GM12878 (cell line): Measurements from ENCODE around the gene ZNF106. TPM values are rescaled to one million over a fixed set of nuclear protein-coding genes. Genes with fewer than 3 reads are reported as not detected.

ENCODE experiments used
- ATAC-seq: fragments of 200-7000 bp; cut with Tn5 transposase; 3 replicates; pipeline ENCODE4 v1.9.1; 2020; ENCODE audit warnings: mild to moderate bottlenecking, moderate library complexity
- BruUV-seq: library from RNA; stranded (reverse); fragments of 400-500 nt; replicated peaks from 2 replicates; lab custom pipeline; 2021; lab: Mats Ljungman, UMichigan
- CTCF ChIA-PET: fragments of 300-600 bp; sonication (Branson Sonifier 250); formaldehyde crosslinking; extraction: SDS; loops from one replicate; lab custom pipeline; 2021; ENCODE audit warnings: inconsistent platforms; lab: Yijun Ruan, JAX
- POLR2A ChIA-PET: fragments of 350-600 bp; formaldehyde crosslinking; extraction: SDS; loops from one replicate; lab custom pipeline; 2021; ENCODE audit warnings: inconsistent platforms; lab: Charles Lee
- RAD21 ChIA-PET: fragments of 300-600 bp; sonication (Branson Sonifier 250); formaldehyde crosslinking; loops from one replicate; lab custom pipeline; 2023; ENCODE audit warnings: antibody characterized with exemption; ENCODE audit not compliant: unreplicated experiment; lab: Charles Lee
- SMC1A ChIA-PET: fragments of 300-600 bp; sonication (Branson Sonifier 250); formaldehyde crosslinking; loops from one replicate; lab custom pipeline; 2023; ENCODE audit not compliant: unreplicated experiment, uncharacterized antibody; lab: Charles Lee
- DNase-seq: peaks from one replicate; pipeline ENCODE4 v3.0.0-alpha.2; 2011; ENCODE audit warnings: low read depth, low spot score
- FAIRE-seq: peaks from 3 replicates; lab custom pipeline; 2011; peaks lifted over from hg19 to GRCh38; lab: Jason Lieb, UNC
- H2AFZ ChIP-seq: 2 replicates; pipeline ENCODE4 v1.6.0; 2011; ENCODE audit warnings: low read depth, low read length, control low read depth; ENCODE audit not compliant: control insufficient read depth
- H3K27ac ChIP-seq: 2 replicates; pipeline ENCODE4 v1.5.1; 2011; ENCODE audit warnings: control low read depth; ENCODE audit not compliant: control insufficient read depth, insufficient read depth
- H3K27me3 ChIP-seq, 2 experiments: replicated peaks in 1 of 2; 2 replicates each; pipeline versions ENCODE4 v1.6.0 to v1.6.1; 2011; ENCODE audit warnings: low read length in 1 of 2; ENCODE audit not compliant: control insufficient read depth in 2 of 2, insufficient read depth in 2 of 2
- H3K36me3 ChIP-seq, 2 experiments: 2 replicates each; pipeline ENCODE4 v1.5.1; 2011; ENCODE audit warnings: low read length in 1 of 2; ENCODE audit not compliant: control insufficient read depth in 2 of 2, insufficient read depth in 2 of 2
- H3K4me1 ChIP-seq: 2 replicates; pipeline ENCODE4 v1.6.1; 2011; ENCODE audit warnings: mild to moderate bottlenecking, low read length, moderate library complexity, mixed read lengths; ENCODE audit not compliant: control insufficient read depth, insufficient read depth
- H3K4me2 ChIP-seq: 2 replicates; pipeline ENCODE4 v1.6.0; 2011; ENCODE audit warnings: control low read depth; ENCODE audit not compliant: control insufficient read depth, insufficient read depth
- H3K4me3 ChIP-seq: fragments of 200-600 bp; sonication (generic); 2 replicates; pipeline ENCODE4 v1.5.1; 2016
- H3K79me2 ChIP-seq: 2 replicates; pipeline ENCODE4 v1.6.0; 2011; ENCODE audit warnings: low read length; ENCODE audit not compliant: control insufficient read depth, insufficient read depth
- H3K9ac ChIP-seq: 2 replicates; pipeline ENCODE4 v1.8.0; 2011; ENCODE audit warnings: low read length, control low read depth, mixed read lengths; ENCODE audit not compliant: control insufficient read depth, insufficient read depth
- H3K9me3 ChIP-seq: replicated peaks from 3 replicates; pipeline ENCODE4 v1.5.1; 2011; ENCODE audit warnings: mild to moderate bottlenecking, low read length; ENCODE audit not compliant: control insufficient read depth, insufficient read depth
- H4K20me1 ChIP-seq: 2 replicates; pipeline ENCODE4 v1.6.0; 2011; ENCODE audit not compliant: control insufficient read depth, insufficient read depth
- CBFB ChIP-seq: IDR thresholded peaks from 2 replicates; pipeline ENCODE4 v1.6.1; 2016; ENCODE audit warnings: antibody characterized with exemption, low read depth
- E2F4 ChIP-seq: IDR thresholded peaks from 2 replicates; pipeline ENCODE4 v1.6.1; 2012; ENCODE audit warnings: low read depth, low read length, improper control_type of control experiment
- IKZF2 ChIP-seq, 2 experiments: fragments of 450-650 bp; IDR thresholded peaks; 2 replicates each; pipeline ENCODE4 v1.6.1; 2017; ENCODE audit warnings: mild to moderate bottlenecking in 2 of 2, moderate library complexity in 2 of 2
- PRDM15 ChIP-seq: fragments of 450-650 bp; formaldehyde crosslinking; IDR thresholded peaks from 2 replicates; pipeline ENCODE4 v1.4.0; 2020; ENCODE audit warnings: mild to moderate bottlenecking, moderate library complexity
- RAD51 ChIP-seq: fragments of 450-650 bp; IDR thresholded peaks from 2 replicates; pipeline ENCODE4 v1.6.1; 2016; ENCODE audit warnings: moderate library complexity, mild to moderate bottlenecking, inconsistent platforms
- SPI1 ChIP-seq: IDR thresholded peaks from 2 replicates; pipeline ENCODE4 v1.6.1; 2011; ENCODE audit warnings: low read depth, mild to moderate bottlenecking, low read length, moderate library complexity, borderline replicate concordance; ENCODE audit not compliant: insufficient read depth
- SREBF1 ChIP-seq: IDR thresholded peaks from 2 replicates; pipeline ENCODE4 v1.6.1; 2012; ENCODE audit warnings: mild to moderate bottlenecking, low read length
- ZBED1 ChIP-seq: IDR thresholded peaks from 2 replicates; pipeline ENCODE4 v1.6.1; 2016; ENCODE audit warnings: borderline replicate concordance
- WGBS: methylation state at CpG from one replicate; pipeline ENCODE4 v1.1.6; 2016; ENCODE audit warnings: low lambda C conversion rate; ENCODE audit not compliant: insufficient replicate concordance, insufficient coverage; ENCODE audit errors: missing lambda C conversion rate; 5-methylcytosine and 5-hydroxymethylcytosine counted together
- in situ Hi-C: fragments of 300-500 bp; cut with MboI; formaldehyde crosslinking; loops from 9 replicates; pipeline ENCODE4 v1.14.3; 2018; ENCODE audit warnings: mixed read lengths
- intact Hi-C: fragments of 100-400 bp; cut with micrococcal nuclease; formaldehyde crosslinking; loops from one replicate; pipeline ENCODE4 v1.14.2; 2022; ENCODE audit not compliant: unreplicated experiment
- polyA plus RNA-seq, 11 experiments: library from polyadenylated mRNA; depleted of rRNA in 4 of 11; unstranded in 6 of 11; stranded (reverse) in 5 of 11; fragments of >200 nt; fragmentation: Nextera tagmentation in 4 of 11; fragmentation: Illumina TruSeq in 1 of 11; extraction: Ambion mirVana in 4 of 11; extraction: Trizol in 1 of 11; gene quantifications; 1 replicate in 1 of 11; 2 replicates in 10 of 11; pipeline versions ENCODE4 v1.2.1 to v1.2.3, GENCODE V29; 2011 to 2016; ENCODE audit warnings: inconsistent platforms in 2 of 11, missing spikeins in 2 of 11, low read depth in 1 of 11
- total RNA-seq, 4 experiments: library from RNA; depleted of rRNA in 3 of 4; stranded (reverse); fragments of >200 nt in 3 of 4; fragmentation: Illumina TruSeq in 1 of 4; extraction: Trizol in 1 of 4; gene quantifications; 2 replicates each; pipeline versions ENCODE4 v1.2.1 to v1.2.3, GENCODE V29; 2013 to 2021
- TF ChIP-seq, protein P1 (sequence below): IDR thresholded peaks from 2 replicates; pipeline ENCODE4 v1.6.1; 2011; ENCODE audit warnings: borderline replicate concordance, low read depth, mild to moderate bottlenecking, moderate library complexity, low read length; ENCODE audit not compliant: insufficient read depth, poor library complexity, severe bottlenecking

Gene ZNF106
- total and polyA plus RNA-seq, 10 of the 15 experiments (the other 5 are each of a cell fraction or from before 2014, with no cell fraction given), result 10.7 to 45.3 (median 32.5) TPM

DNA sequence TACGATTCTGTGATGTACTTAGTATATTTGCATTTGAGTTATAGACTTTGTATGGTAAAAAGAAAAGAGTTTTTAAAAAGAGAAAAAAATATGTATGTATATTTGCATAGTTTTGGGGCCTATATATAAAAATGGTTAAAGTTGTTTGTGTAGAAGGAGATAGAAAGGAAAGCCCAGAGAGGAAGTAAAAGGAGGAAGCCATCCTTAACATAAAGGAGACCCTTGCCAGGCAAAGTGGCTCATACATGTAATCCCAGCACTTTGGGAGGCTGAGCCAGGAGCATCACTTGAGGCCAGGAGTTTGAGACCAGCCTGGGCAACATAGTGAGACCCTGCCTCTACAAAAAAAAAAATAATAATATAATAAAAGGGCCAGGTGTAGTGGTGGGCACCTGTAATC lies 12.9 kb upstream of the ZNF106 start:
- intact Hi-C loops, result no loop called here

DNA sequence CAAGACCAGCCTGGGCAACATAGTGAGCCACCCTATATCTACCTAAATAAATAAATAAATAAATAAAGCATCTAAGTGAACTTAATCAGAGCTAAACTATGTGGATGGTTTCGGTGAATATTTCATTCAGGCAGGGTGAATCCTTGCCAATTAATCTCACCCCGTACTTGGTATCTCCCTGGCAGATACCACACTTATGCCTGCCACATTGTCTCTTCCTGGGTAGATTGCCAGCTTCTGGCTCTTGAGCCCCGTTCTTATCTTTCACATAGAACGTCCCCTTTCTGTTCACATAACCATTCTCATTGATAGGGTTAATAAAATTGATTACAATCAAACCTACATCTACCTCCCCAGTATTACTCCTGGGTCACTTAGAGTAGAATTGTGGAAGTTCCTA lies 11.5 kb upstream of the ZNF106 start:
- Histone ChIP-seq H3K4me1 (peaks cover 68% of the 10 kb centered on the region), H3K4me3 (no peak overlapping the region), H3K4me2 (peak overlapping the region; percentile 62), H3K9ac (no peak overlapping the region), H2AFZ (no peak overlapping the region), H4K20me1 (no peaks in the 10 kb centered on the region), H3K9me3 (no peaks in the 10 kb centered on the region; the same call in 2 of the 3 replicates), H3K27me3 (no peaks in the 10 kb centered on the region), H3K27ac (peak overlapping the region; percentile 81), H3K36me3 (peaks cover 0 to 3% of the 10 kb centered on the region in 2 experiments; a peak in 1 of 4 replicates), H3K79me2 (peaks cover 72% of the 10 kb centered on the region)
- ChIA-PET SMC1A (interaction anchor here (0.7 to 2.5 kb wide), 7 partner anchors 8 to 232 kb away, joined by 3 to 14 read pairs (median 4); partner anchors contain the start of genes HAUS2, LRRC57 and ZNF106), CTCF (no interaction called here), RAD21 (interaction anchor here (0.7 to 1.5 kb wide), 4 partner anchors 12 to 73 kb away, joined by 3 to 5 read pairs (median 4); partner anchors contain the start of genes STARD9 and ZNF106), POLR2A (interaction anchor here (0.7 to 3.7 kb wide), 3 partner anchors 7 to 367 kb away, joined by 6 to 37 read pairs (median 6); partner anchors contain the start of gene SNAP23)
- 98% methylated on average over 4 of the region's 4 CpGs for WGBS
- no peak for FAIRE-seq
- intact Hi-C loops (no loop called here), in situ Hi-C loops (no loop called here)
- ATAC-seq, result no peak
- BruUV-seq, result no TSS peak
- no peak for DNase-seq
- TF ChIP-seq E2F4, result no peak
- TF ChIP-seq PRDM15 (CRISPR knock-in tag), result no peak
- no peak for TF ChIP-seq RAD51
- TF ChIP-seq, protein P1, sequence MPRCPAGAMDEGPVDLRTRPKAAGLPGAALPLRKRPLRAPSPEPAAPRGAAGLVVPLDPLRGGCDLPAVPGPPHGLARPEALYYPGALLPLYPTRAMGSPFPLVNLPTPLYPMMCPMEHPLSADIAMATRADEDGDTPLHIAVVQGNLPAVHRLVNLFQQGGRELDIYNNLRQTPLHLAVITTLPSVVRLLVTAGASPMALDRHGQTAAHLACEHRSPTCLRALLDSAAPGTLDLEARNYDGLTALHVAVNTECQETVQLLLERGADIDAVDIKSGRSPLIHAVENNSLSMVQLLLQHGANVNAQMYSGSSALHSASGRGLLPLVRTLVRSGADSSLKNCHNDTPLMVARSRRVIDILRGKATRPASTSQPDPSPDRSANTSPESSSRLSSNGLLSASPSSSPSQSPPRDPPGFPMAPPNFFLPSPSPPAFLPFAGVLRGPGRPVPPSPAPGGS, result no peak
- TF ChIP-seq ZBED1, result no peak
- TF ChIP-seq SREBF1, result no peak

More for the DNA sequence above, 12.9 kb upstream of the ZNF106 start:
- DNase-seq (no peak), FAIRE-seq (no peak), ATAC-seq (0 out of 3 replicates have a peak, but pooled peaks have one; percentile 2)
- ChIA-PET SMC1A (interaction anchor here (0.9 to 3.1 kb wide), 11 partner anchors 9 to 221 kb away, joined by 3 to 21 read pairs (median 3); partner anchors contain the start of genes HAUS2, LRRC57, SNAP23 and ZNF106), RAD21 (interaction anchor here (0.5 to 3.0 kb wide), 10 partner anchors 9 to 1907 kb away, joined by 3 to 17 read pairs (median 6); partner anchors contain the start of genes SNAP23, STARD9 and ZNF106), POLR2A (interaction anchor here (0.6 to 3.7 kb wide), 5 partner anchors 9 to 474 kb away, joined by 3 to 37 read pairs (median 6); partner anchors contain the start of genes SNAP23 and ZNF106), CTCF (interaction anchor here (0.7 to 2.1 kb wide), 4 partner anchors 8 to 146 kb away, joined by 3 to 10 read pairs (median 4); partner anchors contain the start of gene SNAP23)
- no TSS peak for BruUV-seq
- peaks cover 62% of the 10 kb centered on the region for H3K79me2 ChIP-seq
- no peak overlapping the region for H2AFZ ChIP-seq
- H3K27ac ChIP-seq, result peak overlapping the region; percentile 81
- in situ Hi-C loops, result no loop called here
- peaks cover 56% of the 10 kb centered on the region for H3K4me1 ChIP-seq
- WGBS, result 6% methylated on average over 1 of the region's 1 CpG
- TF ChIP-seq CBFB (no peak), IKZF2 (IDR thresholded peaks at IDR 0.05) (0 out of 4 replicates have a peak, but pooled peaks of 1 of the 2 experiments have one; percentile 25), SPI1 (peak; percentile 37; the same call in 1 of the 2 replicates)
- no peaks in the 10 kb centered on the region for H3K27me3 ChIP-seq
- H3K9me3 ChIP-seq, result no peaks in the 10 kb centered on the region; the same call in 2 of the 3 replicates
- peak overlapping the region; percentile 93 for H3K4me2 ChIP-seq
- H3K4me3 ChIP-seq, result peak overlapping the region; percentile 34; the same call in 1 of the 2 replicates
- no peaks in the 10 kb centered on the region for H4K20me1 ChIP-seq
- H3K9ac ChIP-seq, result no peak overlapping the region; the same call in 1 of the 2 replicates
- peaks cover 0 to 7% of the 10 kb centered on the region in 2 experiments; a peak in 1 of 4 replicates for H3K36me3 ChIP-seq
